Right atrium auricular region (tissue), 2 donors: ENCODE measurements around the gene TCL1A. TPM values are rescaled to one million over a fixed set of nuclear protein-coding genes. Genes with fewer than 3 reads are reported as not detected.

ENCODE experiments used
- DNase-seq: peaks from one replicate; pipeline ENCODE4 v3.0.0-alpha.2; 2019; ENCODE audit warnings: low spot score
- H3K27ac ChIP-seq, 2 donors: fragments of 200-600 bp; sonication (generic); 1 replicate in 1 of 2; 2 replicates in 1 of 2; pipeline ENCODE4 v1.5.1; 2016 to 2019
- H3K27me3 ChIP-seq, 2 donors: fragments of 200-600 bp; sonication (generic); one replicate each; pipeline versions ENCODE4 v1.5.1 to v1.6.0; 2017 to 2019
- H3K36me3 ChIP-seq: fragments of 200-600 bp; sonication (generic); one replicate; pipeline ENCODE4 v1.5.1; 2016
- H3K4me1 ChIP-seq, 2 donors: fragments of 200-600 bp; sonication (generic); one replicate each; pipeline versions ENCODE4 v1.5.1 to v1.6.0; 2017 to 2019
- H3K4me3 ChIP-seq, 2 donors: fragments of 200-600 bp; sonication (generic); 1 replicate in 1 of 2; 2 replicates in 1 of 2; pipeline ENCODE4 v1.5.1; 2017 to 2019; ENCODE audit warnings: mild to moderate bottlenecking in 1 of 2, moderate library complexity in 1 of 2
- H3K9me3 ChIP-seq, 2 donors: fragments of 200-600 bp; sonication (generic); one replicate each; pipeline ENCODE4 v1.5.1; 2019
- total RNA-seq, 2 donors: library from RNA; depleted of rRNA; stranded (reverse); fragments of >200 nt; gene quantifications; one replicate each; pipeline ENCODE4 v1.1.0, GENCODE V29; 2016
- TF ChIP-seq, protein P1 (sequence below), 2 donors: fragments of 200-600 bp; sonication (generic); IDR thresholded peaks; one replicate each; pipeline ENCODE4 v1.5.1; 2019; ENCODE audit warnings: antibody characterized with exemption in 2 of 2

The TCL1A gene
- total RNA-seq, 2 donors from 2014 or later, result 0.71 TPM; not detected in 1

DNA sequence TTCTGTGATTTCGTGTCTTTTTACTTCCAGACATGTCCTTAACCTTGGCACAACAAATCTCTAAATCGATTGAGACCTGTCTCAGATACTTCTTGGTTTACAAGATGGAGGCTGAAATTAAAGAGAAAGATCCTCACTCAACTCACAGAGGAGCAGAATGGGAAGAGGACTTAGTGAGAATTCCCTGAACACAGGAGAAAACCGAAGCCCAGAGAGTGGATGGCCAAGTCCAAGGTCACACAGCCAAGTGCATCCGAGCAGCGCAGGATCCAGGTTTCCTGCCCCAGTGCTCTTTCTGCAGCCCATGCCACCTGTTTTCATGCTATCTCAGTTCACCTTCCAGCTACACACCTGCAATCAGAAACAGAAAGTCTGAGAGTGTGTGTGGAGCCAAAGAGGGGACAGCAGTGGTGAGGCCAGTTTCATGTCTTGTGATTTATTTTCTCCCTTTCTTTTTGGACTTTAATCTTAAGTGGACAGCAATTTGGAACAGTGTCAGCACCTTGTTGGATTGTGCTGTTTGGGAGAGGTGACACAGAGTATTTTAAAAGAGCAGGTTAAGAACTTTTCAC, 50.6 kb downstream of the TCL1A start:
- Histone ChIP-seq H3K9me3 (no peaks in the 10 kb centered on the region), H3K27ac (no peak overlapping the region), H3K36me3 (no peaks in the 10 kb centered on the region), H3K4me1 (peaks cover 0 to 5% of the 10 kb centered on the region in 2 donors), H3K4me3 (no peak overlapping the region), H3K27me3 (no peaks in the 10 kb centered on the region)
- TF ChIP-seq, protein P1, sequence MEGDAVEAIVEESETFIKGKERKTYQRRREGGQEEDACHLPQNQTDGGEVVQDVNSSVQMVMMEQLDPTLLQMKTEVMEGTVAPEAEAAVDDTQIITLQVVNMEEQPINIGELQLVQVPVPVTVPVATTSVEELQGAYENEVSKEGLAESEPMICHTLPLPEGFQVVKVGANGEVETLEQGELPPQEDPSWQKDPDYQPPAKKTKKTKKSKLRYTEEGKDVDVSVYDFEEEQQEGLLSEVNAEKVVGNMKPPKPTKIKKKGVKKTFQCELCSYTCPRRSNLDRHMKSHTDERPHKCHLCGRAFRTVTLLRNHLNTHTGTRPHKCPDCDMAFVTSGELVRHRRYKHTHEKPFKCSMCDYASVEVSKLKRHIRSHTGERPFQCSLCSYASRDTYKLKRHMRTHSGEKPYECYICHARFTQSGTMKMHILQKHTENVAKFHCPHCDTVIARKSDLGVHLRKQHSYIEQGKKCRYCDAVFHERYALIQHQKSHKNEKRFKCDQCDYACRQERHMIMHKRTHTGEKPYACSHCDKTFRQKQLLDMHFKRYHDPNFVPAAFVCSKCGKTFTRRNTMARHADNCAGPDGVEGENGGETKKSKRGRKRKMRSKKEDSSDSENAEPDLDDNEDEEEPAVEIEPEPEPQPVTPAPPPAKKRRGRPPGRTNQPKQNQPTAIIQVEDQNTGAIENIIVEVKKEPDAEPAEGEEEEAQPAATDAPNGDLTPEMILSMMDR (IDR thresholded peaks at IDR 0.05), result no peak
- DNase-seq, result no peak

DNA sequence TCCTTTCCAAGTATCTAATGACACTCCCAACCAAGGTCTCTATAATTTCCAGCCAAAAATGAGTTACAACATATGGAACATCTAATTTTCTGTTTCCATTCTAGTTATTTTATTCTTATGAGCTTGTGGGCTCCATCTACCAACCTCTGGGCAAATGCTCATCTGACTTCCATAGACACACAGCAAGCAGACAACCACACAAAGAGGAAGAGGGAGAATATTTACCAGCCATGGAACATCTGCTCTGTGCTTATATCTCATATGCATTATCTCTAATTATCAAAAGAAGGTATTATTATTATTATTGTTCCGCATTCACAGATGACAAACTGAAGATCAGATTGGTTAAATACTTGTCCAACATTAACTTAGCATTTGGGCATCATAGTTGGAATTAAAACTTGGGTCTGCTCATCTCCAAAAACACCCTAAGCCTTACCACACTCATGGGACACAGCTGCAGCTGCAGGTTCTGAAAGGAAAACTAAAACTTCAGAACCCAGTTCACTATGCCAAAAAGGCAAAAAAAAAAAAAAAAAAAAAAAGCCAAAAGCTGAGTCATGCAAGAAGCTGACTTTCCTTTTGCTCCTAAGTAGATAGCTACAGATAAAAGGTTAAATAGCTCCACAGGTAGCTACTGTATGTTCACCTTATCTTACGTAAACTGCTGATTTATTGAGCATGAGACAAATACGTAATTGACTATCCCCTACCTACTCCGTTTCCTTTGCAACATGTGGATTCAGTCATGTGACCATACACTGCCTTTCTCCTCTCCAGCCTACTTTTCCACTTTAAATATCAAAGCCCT, 51.3 kb downstream of the TCL1A start:
- H3K4me1 ChIP-seq, result peaks cover 0 to 5% of the 10 kb centered on the region in 2 donors
- H3K27me3 ChIP-seq, result no peaks in the 10 kb centered on the region
- TF ChIP-seq, protein P1 (IDR thresholded peaks at IDR 0.05), result no peak
- no peak overlapping the region for H3K4me3 ChIP-seq
- H3K36me3 ChIP-seq, result no peaks in the 10 kb centered on the region
- no peak for DNase-seq
- H3K9me3 ChIP-seq, result no peaks in the 10 kb centered on the region
- H3K27ac ChIP-seq, result no peak overlapping the region

DNA sequence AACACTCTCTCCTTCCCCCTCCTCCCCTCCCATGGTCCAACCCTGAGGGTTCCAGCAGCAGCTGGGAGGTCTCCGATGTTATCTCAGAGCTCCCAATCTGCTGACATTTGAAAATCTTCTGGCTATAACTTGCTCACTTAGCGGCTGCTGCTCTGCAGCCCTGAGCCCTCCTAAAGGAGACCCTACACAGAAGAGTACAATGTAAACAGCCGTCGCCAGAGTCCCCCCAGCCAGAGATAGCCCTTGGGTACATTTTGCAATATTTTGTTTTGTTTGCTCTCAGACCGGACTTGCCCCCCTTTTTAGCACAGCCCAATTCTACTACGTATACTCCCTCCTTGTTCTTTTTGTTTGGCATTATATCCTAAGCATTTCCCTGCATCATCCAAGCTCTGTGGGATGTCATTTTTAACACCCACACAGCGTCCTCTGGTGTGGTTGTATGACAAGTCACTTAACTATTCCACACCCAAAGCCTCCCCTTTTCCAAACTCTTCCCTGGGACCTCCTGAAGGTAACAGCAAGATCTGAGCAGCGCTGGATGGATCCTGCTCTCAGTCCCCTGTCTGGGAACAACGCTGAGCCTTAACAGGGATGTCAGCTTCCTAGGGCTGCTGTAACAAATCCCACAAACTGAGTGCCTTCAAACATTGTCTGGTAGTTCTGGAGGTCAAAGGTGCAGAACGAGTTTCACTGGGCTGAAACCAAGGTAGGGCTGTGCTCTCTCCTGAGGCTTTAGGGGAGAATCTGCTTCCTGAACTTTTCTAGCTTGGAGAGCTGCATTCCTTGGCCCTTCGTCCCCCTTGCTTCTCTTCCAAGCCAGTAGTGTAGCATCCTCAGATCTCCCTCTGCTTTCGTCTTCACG, 53.0 kb downstream of the TCL1A start:
- no peak overlapping the region for H3K4me3 ChIP-seq
- no peak for DNase-seq

DNA sequence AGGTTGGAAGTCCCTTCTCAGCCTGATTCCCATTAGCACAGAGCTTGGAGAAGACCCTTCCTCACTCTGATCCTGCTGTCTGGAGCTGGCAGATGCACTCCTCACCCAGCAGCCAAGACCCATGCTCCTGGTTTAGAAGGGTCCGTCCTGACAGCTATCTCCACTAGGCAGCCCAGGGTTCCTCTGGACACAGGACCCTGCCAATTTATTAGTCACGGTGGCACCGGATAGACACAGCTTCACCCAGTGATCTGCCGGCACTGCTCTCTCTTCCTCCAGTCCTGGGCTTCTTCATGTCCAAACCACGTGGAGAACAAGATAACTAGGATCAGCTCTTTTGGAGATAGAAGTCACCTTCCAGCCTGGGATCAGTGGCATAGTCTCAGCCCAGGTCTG, 53.9 kb downstream of the TCL1A start:
- Histone ChIP-seq H3K27ac (no peak overlapping the region), H3K4me1 (peaks cover 0 to 5% of the 10 kb centered on the region in 2 donors), H3K4me3 (no peak overlapping the region), H3K9me3 (no peaks in the 10 kb centered on the region), H3K27me3 (no peaks in the 10 kb centered on the region), H3K36me3 (no peaks in the 10 kb centered on the region)
- TF ChIP-seq, protein P1 (IDR thresholded peaks at IDR 0.05), result no peak
- DNase-seq, result no peak

More for the DNA sequence above, 53.0 kb downstream of the TCL1A start:
- TF ChIP-seq, protein P1 (IDR thresholded peaks at IDR 0.05), result no peak
- H3K36me3 ChIP-seq, result no peaks in the 10 kb centered on the region
- no peak overlapping the region for H3K27ac ChIP-seq
- H3K4me1 ChIP-seq, result peaks cover 0 to 5% of the 10 kb centered on the region in 2 donors
- no peaks in the 10 kb centered on the region for H3K9me3 ChIP-seq
- no peaks in the 10 kb centered on the region for H3K27me3 ChIP-seq

Other genes starting within 250 kb of the TCL1A start
- 10 to 100 TPM in 1 of 2 donors, 1 to 10 TPM in 1; 8.2 to 13.2 TPM for gene SYNE3, start 197.5 kb downstream of the TCL1A start, total RNA-seq
- gene GLRX5, start 179.1 kb downstream of the TCL1A start, total RNA-seq, result 10 to 100 TPM; 54.0 to 58.9 TPM
- not detected for gene TCL1B, start 27.7 kb downstream of the TCL1A start, total RNA-seq
- gene TUNAR, start 162.7 kb upstream of the TCL1A start, total RNA-seq, result not detected